ENCODE data around the gene ACTL7B. TPM values are rescaled to one million over a fixed set of nuclear protein-coding genes. Genes with fewer than 3 reads are reported as not detected.
A peak's percentile ranks its signal among the peaks of the same experiment; 100 is the strongest.

ACTL7B gene
- total and polyA plus RNA-seq, 2 donors (not counting 1 experiment from before 2014, with no cell fraction given), result not detected

GRCh38 chr9:108876425-108876824 is 20.6 kb upstream of the ACTL7B start:
- Histone ChIP-seq H3K9ac (ENCODE audit: insufficient read depth, low read length) (no peak overlapping the region), H3K36me3 (ENCODE audit: control insufficient read depth, insufficient read depth, low read length) (peaks cover 13% of the 10 kb centered on the region), H3K27me3 (ENCODE audit: control insufficient read depth, insufficient read depth, low read length) (no peaks in the 10 kb centered on the region), H3K4me1 (ENCODE audit: control insufficient read depth, extremely low read depth, insufficient read depth, low read length) (no peaks in the 10 kb centered on the region), H3K27ac (ENCODE audit: insufficient read depth, low read length) (no peak overlapping the region), H4K20me1 (ENCODE audit: control insufficient read depth, extremely low read depth, insufficient read depth, low read length) (no peaks in the 10 kb centered on the region), H3K4me2 (ENCODE audit: extremely low read depth, insufficient read depth, low read length) (no peak overlapping the region), H3K9me3 (ENCODE audit: control insufficient read depth, insufficient read depth, low read depth, low read length) (no peaks in the 10 kb centered on the region), H2AFZ (ENCODE audit: low read length) (no peak overlapping the region), H3K4me3 (replicated peaks in 1 of 4; ENCODE audit: control extremely low read depth in 1 of 4, insufficient read depth in 1 of 4, low read depth in 3 of 4, low read length in 4 of 4) (no peak overlapping the region), H3K79me2 (ENCODE audit: control insufficient read depth, insufficient read depth, low read length) (no peaks in the 10 kb centered on the region)
- TF ChIP-seq EZH2 (IDR thresholded peaks at IDR 0.05; ENCODE audit: low read length, missing control alignments) (no peak), CTCF (conservative IDR thresholded peaks at IDR 0.05 in 1 of 2, IDR thresholded peaks at IDR 0.05 in 1 of 2; ENCODE audit: low read depth in 1 of 2, low read length in 2 of 2) (no peak)
- no peak for DNase-seq (ENCODE audit: low read depth in 2 of 2)

GRCh38 chr9:108874058-108874788 is 18.4 kb upstream of the ACTL7B start:
- Histone ChIP-seq H3K79me2 (ENCODE audit: control insufficient read depth, insufficient read depth, low read length) (no peaks in the 10 kb centered on the region), H3K9ac (ENCODE audit: insufficient read depth, low read length) (no peak overlapping the region), H2AFZ (ENCODE audit: low read length) (no peak overlapping the region), H3K4me3 (replicated peaks in 1 of 4; ENCODE audit: control extremely low read depth in 1 of 4, insufficient read depth in 1 of 4, low read depth in 3 of 4, low read length in 4 of 4) (no peak overlapping the region), H4K20me1 (ENCODE audit: control insufficient read depth, extremely low read depth, insufficient read depth, low read length) (no peaks in the 10 kb centered on the region), H3K27me3 (ENCODE audit: control insufficient read depth, insufficient read depth, low read length) (no peaks in the 10 kb centered on the region), H3K9me3 (ENCODE audit: control insufficient read depth, insufficient read depth, low read depth, low read length) (no peaks in the 10 kb centered on the region), H3K27ac (ENCODE audit: insufficient read depth, low read length) (no peak overlapping the region), H3K36me3 (ENCODE audit: control insufficient read depth, insufficient read depth, low read length) (peaks cover 7% of the 10 kb centered on the region), H3K4me2 (ENCODE audit: extremely low read depth, insufficient read depth, low read length) (no peak overlapping the region), H3K4me1 (ENCODE audit: control insufficient read depth, extremely low read depth, insufficient read depth, low read length) (no peaks in the 10 kb centered on the region)
- DNase-seq (ENCODE audit: low read depth in 2 of 2), result no peak
- TF ChIP-seq CTCF (conservative IDR thresholded peaks at IDR 0.05 in 1 of 2, IDR thresholded peaks at IDR 0.05 in 1 of 2; ENCODE audit: low read depth in 1 of 2, low read length in 2 of 2) (no peak), EZH2 (IDR thresholded peaks at IDR 0.05; ENCODE audit: low read length, missing control alignments) (no peak)

GRCh38 chr9:108869092-108869725 is 13.4 kb upstream of the ACTL7B start:
- Histone ChIP-seq H2AFZ (ENCODE audit: low read length) (no peak overlapping the region), H3K9me3 (ENCODE audit: control insufficient read depth, insufficient read depth, low read depth, low read length) (no peaks in the 10 kb centered on the region), H3K4me3 (replicated peaks in 1 of 4; ENCODE audit: control extremely low read depth in 1 of 4, insufficient read depth in 1 of 4, low read depth in 3 of 4, low read length in 4 of 4) (no peak overlapping the region), H3K4me2 (ENCODE audit: extremely low read depth, insufficient read depth, low read length) (no peak overlapping the region), H4K20me1 (ENCODE audit: control insufficient read depth, extremely low read depth, insufficient read depth, low read length) (no peaks in the 10 kb centered on the region), H3K79me2 (ENCODE audit: control insufficient read depth, insufficient read depth, low read length) (no peaks in the 10 kb centered on the region), H3K36me3 (ENCODE audit: control insufficient read depth, insufficient read depth, low read length) (peaks cover 1% of the 10 kb centered on the region), H3K9ac (ENCODE audit: insufficient read depth, low read length) (no peak overlapping the region), H3K27me3 (ENCODE audit: control insufficient read depth, insufficient read depth, low read length) (no peaks in the 10 kb centered on the region), H3K27ac (ENCODE audit: insufficient read depth, low read length) (no peak overlapping the region), H3K4me1 (ENCODE audit: control insufficient read depth, extremely low read depth, insufficient read depth, low read length) (no peaks in the 10 kb centered on the region)
- TF ChIP-seq CTCF (conservative IDR thresholded peaks at IDR 0.05 in 1 of 2, IDR thresholded peaks at IDR 0.05 in 1 of 2; ENCODE audit: low read depth in 1 of 2, low read length in 2 of 2) (no peak), EZH2 (IDR thresholded peaks at IDR 0.05; ENCODE audit: low read length, missing control alignments) (no peak)
- peak; percentile 20 to 61 for DNase-seq (ENCODE audit: low read depth in 2 of 2)
